GM12865 (cell line): ENCODE measurements around the gene KIF3C.
"Not testable (repeated sequence)": the region's sequence is repeated elsewhere in the genome, so short reads cannot be mapped to it uniquely, and the experiment has no call there.

Source experiments
- DNase-seq: peaks from one replicate; pipeline ENCODE4 v3.0.0; 2010; ENCODE audit warnings: low read depth
- H3K4me3 ChIP-seq: 2 replicates; pipeline ENCODE4 v1.5.1; 2011; ENCODE audit warnings: mild to moderate bottlenecking, low read depth, low read length, control low read depth
- TF ChIP-seq, protein P1 (sequence below): IDR thresholded peaks from 2 replicates; pipeline ENCODE4 v1.5.1; 2011; ENCODE audit warnings: low read length, control low read depth, low read depth, inconsistent platforms; ENCODE audit not compliant: insufficient read depth; ENCODE audit errors: missing control alignments

KIF3C gene

GRCh38 chr2:25928668-25929067 is 53.6 kb downstream of the KIF3C start:
- H3K4me3 ChIP-seq = no peak overlapping the region
- DNase-seq = no peak
- TF ChIP-seq, protein P1, sequence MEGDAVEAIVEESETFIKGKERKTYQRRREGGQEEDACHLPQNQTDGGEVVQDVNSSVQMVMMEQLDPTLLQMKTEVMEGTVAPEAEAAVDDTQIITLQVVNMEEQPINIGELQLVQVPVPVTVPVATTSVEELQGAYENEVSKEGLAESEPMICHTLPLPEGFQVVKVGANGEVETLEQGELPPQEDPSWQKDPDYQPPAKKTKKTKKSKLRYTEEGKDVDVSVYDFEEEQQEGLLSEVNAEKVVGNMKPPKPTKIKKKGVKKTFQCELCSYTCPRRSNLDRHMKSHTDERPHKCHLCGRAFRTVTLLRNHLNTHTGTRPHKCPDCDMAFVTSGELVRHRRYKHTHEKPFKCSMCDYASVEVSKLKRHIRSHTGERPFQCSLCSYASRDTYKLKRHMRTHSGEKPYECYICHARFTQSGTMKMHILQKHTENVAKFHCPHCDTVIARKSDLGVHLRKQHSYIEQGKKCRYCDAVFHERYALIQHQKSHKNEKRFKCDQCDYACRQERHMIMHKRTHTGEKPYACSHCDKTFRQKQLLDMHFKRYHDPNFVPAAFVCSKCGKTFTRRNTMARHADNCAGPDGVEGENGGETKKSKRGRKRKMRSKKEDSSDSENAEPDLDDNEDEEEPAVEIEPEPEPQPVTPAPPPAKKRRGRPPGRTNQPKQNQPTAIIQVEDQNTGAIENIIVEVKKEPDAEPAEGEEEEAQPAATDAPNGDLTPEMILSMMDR = no peak

DNA sequence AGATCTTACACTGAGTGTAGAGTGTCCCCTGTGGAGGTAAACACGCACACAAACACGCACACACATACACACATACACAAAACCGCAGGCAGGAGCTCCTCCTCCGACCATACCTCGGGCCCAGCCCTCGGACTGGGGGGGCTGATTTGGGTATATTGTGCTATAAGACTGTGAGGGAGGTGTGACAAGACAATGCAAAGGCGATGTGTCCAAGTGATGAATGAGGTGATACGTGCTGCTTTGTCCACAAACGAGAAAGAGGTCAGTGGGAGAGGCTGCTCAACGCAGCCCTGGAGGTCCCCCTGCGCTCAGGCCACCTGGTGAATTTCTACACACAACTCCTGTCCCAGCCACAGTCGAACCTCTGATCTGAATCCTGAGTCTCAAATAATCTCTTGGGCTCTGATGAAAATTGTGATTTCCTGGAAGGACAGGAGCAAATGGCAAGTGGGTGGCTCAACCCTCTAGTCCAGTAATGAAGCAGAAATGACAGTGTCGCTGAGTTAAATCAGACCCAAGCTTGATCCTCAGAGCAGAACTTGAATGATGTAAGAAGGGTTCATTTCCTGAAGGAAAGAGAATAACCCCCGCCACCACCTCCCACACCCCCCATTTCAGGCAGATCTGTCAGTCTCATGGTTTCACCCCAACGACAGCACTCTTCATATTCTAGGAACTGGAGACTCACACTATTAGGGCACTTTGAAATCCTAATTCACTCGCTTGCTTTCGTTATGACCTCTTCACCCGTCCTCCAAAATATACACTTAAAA is 55.1 kb downstream of the KIF3C start:
- peak; percentile 51 for DNase-seq
- no peak overlapping the region for H3K4me3 ChIP-seq
- TF ChIP-seq, protein P1 = no peak

- no peak for DNase-seq
- no peak overlapping the region for H3K4me3 ChIP-seq
- TF ChIP-seq, protein P1 = no peak
These were observed 59.8 kb downstream of the KIF3C start for GRCh38 chr2:25922501-25922900.

DNA sequence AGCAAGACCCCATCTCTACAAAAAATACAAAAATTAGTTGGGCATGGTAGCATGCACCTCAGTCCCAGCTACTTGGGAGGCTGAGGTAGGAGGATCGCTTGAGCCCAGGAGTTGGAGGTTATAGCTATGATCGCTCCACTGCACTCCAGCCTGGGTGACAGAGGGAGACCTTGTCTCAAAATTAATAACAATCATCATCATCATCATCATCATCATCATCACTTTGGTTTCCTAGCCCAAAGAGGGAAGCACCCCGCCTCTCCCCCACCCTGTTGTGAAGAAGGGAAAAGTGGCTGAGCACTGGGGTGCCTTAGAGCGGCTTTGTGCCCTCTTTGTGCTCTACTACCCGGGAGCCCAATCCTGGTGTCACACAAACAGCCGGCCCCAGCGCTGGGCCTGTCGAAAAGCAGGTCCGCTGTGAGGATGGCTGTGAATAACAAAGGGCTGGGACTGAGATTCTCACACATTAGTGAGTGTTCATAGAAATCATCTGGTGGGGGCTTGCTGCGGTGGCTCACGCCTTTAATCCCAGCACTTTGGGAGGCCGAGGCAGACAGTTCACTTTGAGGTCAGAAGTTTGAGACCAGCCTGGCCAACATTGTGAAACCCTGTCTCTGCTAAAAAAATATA is 61.4 kb downstream of the KIF3C start:
- H3K4me3 ChIP-seq = no peak overlapping the region
- TF ChIP-seq, protein P1 = no peak
- no peak for DNase-seq

- no peak overlapping the region for H3K4me3 ChIP-seq
- DNase-seq = no peak
- TF ChIP-seq, protein P1 = no peak
These were observed 62.0 kb downstream of the KIF3C start for GRCh38 chr2:25920336-25920735.

GRCh38 chr2:25917832-25918231 is 64.5 kb downstream of the KIF3C start:
- DNase-seq = no peak
- TF ChIP-seq, protein P1 = no peak
- H3K4me3 ChIP-seq = no peak overlapping the region

DNA sequence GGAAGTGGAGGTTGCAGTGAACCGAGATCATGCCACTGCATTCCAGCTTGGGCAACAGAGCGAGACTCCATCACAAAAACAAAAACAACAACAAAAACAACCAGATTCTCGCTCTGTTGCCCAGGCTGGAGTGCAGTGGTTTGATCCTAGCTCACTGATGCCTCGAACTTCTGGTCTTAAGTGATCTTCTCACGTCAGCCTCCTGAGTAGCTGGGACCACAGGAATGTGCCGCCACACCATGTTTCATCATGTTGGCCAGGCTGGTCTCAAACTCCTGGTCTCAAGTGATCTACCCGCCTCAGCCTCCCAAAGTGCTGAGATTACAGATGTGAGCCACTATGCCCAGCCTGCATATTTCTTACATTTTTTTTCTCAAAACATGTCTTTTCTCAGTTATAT is 64.9 kb downstream of the KIF3C start:
- not testable (repeated sequence) for DNase-seq

GRCh38 chr2:25915944-25916772 is 66.1 kb downstream of the KIF3C start:
- DNase-seq, H3K4me3 ChIP-seq: not testable (repeated sequence)

More for the DNA sequence above, 64.9 kb downstream of the KIF3C start:
- not testable (repeated sequence) for H3K4me3 ChIP-seq

- not testable (repeated sequence) for H3K4me3 ChIP-seq, DNase-seq
These were observed 66.9 kb downstream of the KIF3C start for GRCh38 chr2:25915411-25915810.

GRCh38 chr2:25913696-25913973 is 68.7 kb downstream of the KIF3C start:
- H3K4me3 ChIP-seq, DNase-seq: not testable (repeated sequence)
